CD4-positive, alpha-beta T cell treated with Interleukin-2 at 100 ng/mL for 4 hours (primary cell): ENCODE measurements around the gene ADH5.
"Not testable (repeated sequence)": the region's sequence is repeated elsewhere in the genome, so short reads cannot be mapped to it uniquely, and the experiment has no call there.

Experiments
- DNase-seq: peaks from one replicate; pipeline ENCODE4 v3.0.0-alpha.2; 2020; ENCODE audit warnings: low spot score

ADH5 gene

DNA sequence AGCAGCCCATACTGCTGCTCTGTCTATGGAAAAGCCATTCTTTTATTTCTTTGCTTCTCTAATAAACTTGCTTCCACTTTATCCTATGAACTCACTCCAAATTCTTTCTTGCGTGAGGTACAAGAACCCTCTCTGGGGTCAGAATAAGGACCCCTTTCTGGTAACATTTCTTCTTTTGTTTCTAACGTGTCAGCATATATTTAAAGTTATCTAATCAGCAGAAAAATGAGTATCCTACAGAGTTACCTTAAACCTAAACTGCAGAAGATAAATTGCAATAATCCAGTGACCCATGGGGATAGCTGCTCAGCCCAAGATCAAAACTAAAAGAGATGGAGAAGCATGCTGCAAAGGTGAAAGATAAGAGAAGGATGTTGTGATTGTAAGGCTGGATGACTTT is 4.0 kb downstream of the ADH5 start:
- no peak for DNase-seq

DNA sequence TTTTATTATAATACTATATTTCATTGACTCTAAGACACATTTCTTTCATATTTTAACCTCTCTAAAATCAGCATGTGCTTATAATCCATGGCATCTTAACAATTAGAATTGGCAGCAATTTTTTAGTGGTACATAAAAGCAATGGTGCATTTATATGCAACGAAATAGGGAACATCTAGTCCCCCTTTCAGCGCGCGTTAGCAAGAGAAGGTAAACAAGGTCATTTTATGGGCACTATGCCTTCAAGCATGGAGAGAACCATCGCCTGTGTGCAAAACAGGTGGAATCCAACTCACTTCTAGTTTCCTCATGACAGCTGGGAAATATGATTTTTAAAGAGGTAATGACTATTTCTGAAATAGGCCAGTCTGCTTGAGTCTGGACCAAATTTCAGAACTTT is 6.4 kb downstream of the ADH5 start:
- DNase-seq, result no peak

DNA sequence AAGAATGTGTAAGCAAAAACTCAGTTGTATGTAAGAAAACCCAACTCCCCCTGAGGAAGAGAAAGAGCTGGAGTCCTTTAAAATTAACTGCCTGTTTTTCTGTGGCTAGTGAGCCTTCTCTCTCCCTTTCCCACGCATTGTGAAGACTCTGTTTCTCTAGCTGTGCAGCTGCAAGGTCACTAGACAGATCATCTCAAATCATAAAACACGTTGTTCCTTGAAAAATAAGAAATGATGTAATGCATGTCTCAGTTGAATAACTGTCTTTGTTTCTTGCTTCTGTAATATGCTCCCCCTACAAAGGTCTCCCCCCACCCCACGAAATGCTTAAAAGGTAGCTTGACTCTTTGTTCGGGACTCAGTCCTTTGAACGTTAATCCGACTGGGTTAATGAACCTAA is 7.7 kb downstream of the ADH5 start:
- DNase-seq, result not testable (repeated sequence)

DNA sequence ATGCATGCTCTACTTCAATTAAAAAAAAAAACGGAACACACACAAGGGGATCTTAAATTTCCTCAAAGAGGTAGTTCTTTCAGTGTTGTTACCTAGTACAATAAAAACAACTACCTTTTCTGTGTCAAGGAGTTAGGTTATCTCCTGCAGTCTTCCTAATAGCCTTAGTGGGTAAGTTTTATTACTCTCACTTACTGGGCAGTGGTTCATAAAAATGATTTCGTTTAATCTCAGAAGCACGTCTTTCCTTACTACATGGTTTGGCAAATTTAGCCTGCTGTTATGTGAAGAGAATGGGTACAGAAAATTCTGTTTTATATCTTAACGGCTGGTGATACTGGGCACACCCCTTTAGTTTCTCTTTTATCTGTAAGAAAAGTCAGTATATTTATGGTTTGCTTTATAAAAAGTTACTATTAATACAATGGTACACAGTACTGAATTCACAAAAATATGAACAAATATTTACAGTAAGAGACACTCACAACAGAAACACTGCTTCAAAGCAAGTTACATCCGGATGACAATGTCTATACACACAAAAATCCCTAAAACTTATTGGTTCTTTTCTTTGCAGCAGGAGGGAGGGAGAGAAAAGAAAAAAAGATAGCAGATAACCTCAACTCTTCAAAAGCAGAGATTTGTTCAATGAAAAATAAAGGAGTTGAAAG is 8.8 kb downstream of the ADH5 start:
- no peak for DNase-seq

DNA sequence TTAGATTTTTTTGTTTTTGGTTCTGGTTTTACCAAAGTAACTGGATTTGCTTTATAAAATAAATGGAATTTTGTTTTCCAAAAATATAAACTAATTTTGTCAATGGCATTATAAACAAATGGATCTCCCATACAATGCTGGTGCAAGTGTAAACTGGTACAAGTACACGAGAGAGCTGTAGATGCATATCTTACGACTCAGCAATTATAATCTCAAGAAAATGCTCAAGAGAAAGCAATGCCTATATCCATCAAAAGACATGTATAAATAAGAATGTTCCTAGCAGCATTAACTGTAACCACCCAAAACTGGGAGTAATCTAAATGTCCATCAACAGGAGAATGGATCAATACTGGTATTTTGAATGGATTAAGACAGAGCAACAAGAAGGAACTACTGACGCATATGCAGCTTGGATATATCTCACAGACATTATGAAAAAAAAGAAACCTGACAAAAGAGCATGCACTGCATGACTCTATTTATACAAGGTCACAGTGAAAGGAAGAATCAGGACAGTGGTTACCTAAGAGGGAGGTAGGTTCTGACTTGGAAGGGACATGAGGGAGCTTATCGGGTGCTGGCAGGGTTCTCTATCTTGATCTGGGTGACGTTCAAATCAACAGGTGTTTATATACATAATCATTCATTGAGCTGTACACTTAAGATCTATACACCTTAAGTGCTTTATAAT is 9.5 kb downstream of the ADH5 start:
- no peak for DNase-seq

DNA sequence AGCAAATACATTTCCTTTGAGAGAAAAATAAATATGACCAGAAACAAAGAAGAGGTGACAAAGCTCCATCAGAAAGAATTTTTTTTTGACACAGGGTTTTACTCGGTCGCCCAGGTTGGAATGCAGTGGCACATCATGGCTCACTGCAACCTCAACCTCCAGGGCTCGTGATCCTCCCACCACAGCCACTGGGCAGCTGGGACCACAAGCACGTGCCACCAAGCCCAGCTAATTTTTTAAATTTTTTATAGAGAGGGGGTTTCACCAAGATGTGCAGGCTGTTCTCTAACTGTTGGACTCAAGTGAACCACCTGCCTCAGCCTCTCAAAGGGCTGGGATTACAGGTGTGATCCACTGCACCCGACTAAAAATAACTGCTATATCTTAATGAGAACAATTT is 10.3 kb downstream of the ADH5 start:
- no peak for DNase-seq

DNA sequence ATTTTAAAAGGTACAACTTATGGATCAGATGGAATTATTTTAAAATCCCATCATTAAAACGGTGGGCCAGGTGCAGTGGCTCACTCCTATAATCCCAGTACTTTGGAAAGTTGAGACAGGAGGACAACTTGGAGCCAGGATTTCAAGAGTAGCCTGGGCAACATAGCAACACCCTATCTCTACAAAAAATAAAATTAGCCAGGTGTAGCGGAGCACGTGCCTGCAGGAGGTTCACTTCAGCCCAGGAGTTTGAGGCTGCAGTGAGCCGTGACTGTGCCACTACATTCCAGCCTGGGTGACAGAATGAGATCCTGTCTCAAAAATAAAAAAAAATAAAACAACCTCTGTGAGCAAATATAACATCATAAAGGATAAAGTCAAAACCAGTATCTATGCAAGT is 11.4 kb downstream of the ADH5 start:
- no peak for DNase-seq

DNA sequence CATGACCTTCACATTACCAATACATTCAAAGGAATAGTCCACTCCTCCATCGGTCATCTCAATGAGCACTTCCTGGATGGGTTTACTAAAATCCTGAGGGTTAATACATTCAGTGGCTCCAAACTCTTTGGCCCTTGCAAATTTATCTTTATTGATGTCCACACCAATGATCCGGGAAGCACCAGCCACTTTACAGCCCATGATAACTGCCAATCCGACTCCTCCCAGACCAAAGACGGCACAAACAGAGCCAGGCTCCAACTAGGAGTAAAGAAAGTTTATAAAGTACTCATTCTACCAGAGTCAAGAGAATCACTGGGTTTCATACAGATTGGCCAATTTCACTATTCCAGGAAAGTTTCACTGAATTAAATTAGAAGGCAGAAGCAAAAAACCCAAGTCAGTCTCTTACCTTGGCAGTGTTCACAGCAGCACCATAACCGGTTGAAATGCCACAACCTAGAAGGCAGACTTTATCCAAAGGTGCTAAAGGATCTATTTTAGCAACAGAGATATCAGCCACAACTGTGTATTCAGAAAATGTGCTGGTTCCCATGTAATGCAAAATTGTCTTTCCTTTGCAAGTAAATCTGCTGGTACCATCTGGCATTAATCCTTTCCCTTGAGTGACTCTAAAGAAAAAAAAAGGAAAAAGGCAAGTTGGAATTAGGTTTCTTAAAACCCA is 12.2 kb downstream of the ADH5 start:
- DNase-seq, result no peak

DNA sequence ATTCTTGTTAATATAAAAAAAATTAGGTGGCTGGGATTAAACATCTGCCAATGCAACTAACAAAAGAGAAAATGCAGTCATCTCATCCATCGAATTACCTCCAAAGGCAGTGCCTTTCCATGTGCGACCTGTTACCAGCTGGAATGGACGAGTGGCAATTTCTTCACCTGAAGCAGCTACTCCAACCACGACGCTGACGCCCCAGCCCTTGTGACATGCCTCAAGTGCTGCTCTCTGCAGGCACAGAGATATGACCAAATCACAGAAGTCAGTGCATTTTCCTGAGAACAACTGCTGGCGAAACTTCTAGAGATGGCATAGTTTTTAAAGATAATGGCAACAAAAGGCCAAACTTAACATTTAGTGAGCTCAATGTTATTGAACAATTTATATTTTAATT is 13.8 kb downstream of the ADH5 start:
- no peak for DNase-seq

DNA sequence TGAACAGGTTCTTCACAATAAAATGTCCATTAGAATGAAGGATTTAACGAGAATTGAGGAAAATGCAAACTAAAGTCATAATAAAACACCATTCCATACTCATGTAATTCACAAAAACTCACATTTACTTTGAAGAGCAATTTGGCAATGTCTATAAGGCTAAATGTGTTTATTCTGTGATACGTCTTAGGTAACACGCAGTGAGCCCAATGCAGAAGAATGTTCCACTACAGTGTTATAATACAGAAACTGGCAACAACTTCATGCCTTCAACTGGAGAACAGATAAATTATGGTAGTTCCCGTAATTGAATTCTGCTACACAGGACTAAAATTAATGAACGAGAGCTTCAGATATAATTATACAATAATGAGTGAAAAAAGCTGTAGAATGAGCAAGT is 17.4 kb downstream of the ADH5 start:
- DNase-seq, result no peak

DNA sequence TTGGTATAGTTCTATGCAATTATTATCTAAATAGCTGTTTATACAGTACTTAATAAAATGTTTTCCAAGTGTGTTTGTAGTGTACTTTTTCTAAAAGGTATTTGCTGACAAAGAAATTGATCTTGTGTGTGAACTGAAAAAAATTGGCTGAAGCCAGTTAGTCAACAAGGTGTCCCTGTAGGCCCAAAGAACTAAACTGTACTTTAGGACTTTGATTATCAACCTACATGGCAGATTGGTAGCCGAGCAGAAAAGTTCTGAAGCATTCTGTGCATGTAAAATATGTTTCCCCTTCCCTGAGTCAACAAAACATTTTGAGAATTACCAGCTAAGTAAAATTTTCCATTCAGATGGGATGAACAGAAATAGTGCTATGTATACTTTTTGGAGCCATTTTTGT is 21.0 kb downstream of the ADH5 start:
- no peak for DNase-seq

DNA sequence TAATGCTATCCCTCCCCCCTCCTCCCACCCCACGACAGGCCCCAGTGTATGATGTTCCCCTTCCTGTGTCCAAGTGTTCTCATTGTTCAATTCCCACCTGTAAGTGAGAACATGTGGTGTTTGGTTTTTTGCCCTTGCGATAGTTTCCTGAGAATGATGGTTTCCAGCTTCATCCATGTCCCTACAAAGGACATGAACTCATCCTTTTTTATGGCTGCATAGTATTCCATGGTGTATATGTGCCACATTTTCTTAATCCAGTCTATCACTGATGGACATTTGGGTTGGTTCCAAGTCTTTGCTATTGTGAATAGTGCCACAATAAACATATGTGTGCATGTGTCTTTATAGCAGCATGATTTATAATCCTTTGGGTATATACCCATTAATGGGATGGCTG is 23.1 kb downstream of the ADH5 start:
- not testable (repeated sequence) for DNase-seq

DNA sequence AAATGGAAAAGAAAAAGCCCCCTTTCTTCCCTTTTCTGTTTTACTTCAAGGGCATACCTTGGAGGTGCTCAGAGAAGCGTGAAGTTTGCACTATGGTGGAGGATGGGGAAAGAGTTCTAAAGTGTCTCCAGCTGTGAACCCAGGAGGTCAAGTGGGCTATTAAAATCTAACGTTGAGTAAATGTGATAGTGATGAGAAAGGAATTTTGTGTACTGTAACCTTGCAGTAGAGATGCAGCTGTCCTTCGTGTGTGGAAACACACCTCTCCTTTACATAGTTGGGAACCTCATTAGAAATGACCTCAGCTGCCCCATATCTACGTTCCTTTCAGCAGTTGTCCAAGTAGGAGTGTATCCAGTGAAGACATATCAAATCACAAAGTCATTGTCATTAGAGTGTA is 26.5 kb downstream of the ADH5 start:
- DNase-seq, result no peak

DNA sequence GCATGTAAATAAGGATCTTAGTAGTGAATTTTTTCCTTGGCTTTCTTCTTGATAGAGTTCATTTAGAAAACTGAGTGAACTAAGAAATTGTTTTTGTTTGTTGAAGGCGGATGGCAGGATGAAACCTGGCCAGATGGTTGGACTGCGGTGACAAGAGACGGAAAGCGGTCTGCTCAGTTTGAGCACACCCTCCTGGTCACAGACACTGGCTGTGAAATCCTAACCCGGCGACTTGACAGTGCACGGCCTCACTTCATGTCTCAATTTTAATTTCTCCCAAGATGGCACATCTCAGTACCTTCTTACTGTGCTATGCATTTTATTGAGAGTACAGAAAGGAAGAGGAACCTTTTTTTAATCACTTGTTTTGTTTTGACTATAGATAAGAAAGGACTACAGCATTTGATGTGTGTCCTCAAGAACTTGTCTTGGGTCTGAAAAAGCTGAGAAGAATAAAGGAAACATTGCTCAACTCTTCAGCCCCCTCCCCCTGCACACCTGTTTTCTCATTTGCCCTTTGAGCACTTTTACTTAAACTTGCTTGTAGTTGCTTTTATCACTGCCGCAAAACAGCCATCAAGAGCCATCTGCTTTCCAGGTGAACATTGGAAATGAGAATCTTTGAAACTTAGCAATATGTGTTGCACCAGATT is 27.4 kb downstream of the ADH5 start:
- DNase-seq, result no peak

DNA sequence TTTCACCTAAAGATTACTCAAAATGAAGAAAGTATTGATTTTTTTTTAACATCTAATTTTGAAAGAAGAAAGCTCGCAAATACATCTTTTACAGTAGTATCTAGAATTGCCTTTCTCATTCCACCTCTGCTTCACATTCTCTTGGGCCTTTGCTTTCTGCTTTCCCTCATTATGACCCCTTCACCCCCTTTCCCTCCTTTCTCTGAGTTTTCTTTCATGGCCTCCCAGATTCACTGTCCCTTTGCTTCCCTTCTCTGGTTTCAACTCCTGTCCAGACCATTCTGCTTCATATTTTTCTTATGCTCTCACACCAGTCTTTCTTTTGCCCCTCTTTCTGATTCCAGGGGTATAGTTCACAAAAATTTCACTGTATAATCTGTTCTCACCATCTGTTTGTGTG is 29.0 kb downstream of the ADH5 start:
- no peak for DNase-seq

DNA sequence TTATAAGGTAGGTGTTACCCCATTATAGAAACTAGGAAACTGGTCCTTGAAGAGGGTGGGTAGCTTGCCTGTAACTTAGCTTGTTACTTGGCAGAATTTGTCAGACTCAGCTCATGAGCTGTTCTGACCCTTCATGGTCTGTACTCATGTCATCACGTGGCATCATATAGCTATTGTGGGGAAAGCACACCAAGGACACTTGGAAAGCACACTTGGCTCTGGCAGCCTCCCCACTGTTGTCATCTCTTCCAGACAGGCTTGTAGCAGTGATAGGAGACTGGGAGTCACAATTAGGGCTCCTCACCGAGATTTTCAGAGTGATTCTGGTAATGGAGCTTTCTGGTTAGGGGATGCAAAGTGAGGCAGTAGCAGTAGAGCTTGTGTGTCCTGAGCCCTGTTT is 30.4 kb downstream of the ADH5 start:
- DNase-seq, result no peak

DNA sequence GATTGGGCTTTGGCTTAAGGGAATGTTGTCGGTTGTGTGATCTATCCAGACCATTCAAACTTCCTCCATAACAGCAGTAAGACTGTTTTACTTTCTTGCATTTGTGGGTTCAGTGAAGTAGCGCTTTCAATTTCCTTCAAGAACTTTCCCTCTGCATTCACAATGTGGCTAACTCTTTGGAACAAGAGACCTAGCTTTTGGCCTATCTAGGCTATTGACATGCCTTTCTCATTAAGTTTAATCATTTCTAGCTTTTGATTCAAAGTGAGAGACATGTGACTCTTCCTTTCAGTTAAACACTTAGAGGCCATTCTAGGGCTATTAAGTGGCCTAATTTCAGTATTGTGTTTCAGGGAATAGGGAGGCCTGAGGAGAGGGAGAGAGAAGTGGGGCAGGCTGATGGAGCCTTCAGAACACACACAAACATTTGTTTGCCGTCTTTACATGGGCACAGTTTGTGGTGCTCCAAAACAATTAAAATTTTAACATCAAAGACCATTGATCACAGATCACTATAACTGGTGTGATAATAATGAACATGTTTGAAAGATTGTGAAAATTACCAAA is 34.1 kb downstream of the ADH5 start:
- DNase-seq, result no peak

DNA sequence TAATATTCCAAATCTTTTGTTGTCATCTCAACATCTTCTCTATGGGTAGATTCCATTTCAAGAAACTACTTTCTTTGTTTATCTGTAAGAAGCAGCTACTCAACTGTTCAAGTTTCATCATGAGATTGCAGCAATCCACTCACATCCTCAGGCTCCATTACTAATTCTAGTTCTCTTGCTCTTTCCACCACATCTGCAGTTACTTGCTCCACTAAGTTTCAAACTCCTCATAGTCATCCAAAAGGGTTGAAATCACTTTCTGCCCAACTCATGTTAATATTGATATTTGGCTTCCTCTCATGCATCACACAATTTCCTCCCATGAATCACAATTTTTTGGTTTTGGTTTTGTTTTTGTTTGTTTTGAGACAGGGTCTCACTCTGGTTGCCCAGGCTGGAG is 35.7 kb downstream of the ADH5 start:
- no peak for DNase-seq

DNA sequence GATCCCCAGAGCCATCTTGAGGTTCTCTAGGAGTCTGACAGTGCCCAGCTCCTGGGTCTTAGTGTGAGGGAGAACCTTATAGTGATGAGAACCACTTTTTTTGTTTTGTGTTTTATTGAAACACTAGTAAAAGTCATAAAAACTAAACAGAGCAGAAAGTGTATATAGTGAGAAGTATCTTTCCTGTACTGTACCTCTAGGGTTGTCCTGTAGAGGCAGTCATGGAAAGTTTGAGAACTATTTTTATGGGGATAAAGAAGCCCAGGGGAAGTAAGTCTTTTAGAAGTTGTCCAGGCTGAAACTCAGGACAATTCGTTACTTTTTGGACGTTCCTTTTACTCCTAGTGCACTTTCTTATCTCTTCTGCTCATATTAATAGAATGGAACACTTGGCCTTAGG is 40.9 kb downstream of the ADH5 start:
- DNase-seq, result no peak

DNA sequence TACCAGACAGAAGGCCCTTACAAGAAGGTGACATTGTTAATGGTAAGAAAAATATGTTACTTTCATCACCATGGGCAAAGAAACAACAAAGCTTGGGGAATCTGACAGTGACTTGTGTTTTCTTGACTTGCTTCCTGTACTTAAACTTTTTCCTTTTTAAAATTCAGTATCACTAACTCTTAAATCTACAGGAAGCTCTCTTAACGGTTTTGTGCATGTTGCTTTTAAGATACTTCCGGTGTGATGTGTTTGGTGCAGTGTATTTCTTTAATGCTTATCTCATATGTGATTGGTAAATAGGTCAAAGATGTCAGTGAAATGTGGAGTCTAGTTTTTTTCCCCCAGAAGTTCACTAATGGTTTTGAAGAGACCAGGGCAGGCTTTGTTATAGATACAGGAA is 45.2 kb downstream of the ADH5 start:
- DNase-seq, result peak; percentile 52

DNA sequence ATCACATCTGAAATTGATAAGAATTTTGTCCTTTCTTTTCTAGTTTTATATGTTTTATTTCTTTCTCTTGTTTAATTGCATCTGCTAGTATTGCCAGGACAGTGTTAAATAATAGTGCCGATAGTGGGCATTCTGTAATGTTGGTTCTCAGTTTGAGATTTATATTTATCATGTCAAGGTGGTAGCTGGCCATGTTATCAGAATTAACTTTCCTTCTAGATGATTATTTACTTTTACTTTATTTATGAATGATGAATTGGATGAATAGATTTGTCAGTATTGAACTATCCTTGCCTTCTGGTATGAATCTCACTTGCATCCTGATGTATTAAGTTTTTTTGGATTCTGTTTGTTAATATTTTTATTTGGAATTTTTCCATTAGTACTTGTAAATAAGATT is 50.4 kb downstream of the ADH5 start:
- DNase-seq, result no peak

DNA sequence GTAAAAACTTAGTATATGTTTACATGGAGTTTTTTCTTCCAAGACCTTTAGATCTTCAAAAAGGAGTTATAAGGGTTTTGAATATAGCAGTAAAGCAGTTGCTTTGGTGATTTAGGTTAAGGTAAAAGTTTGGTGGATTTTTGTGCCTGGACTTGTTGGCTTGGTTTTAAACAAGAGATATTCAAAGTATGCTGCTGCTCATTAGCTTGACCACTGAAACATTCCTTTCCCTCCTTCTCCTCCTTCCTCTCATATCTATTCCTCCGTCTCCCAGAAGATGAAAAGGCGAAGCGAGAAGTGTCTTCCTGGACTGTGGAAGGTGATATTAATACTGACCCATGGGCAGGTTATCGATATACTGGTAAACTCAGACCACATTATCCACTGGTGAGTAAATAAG is 54.6 kb downstream of the ADH5 start:
- no peak for DNase-seq

DNA sequence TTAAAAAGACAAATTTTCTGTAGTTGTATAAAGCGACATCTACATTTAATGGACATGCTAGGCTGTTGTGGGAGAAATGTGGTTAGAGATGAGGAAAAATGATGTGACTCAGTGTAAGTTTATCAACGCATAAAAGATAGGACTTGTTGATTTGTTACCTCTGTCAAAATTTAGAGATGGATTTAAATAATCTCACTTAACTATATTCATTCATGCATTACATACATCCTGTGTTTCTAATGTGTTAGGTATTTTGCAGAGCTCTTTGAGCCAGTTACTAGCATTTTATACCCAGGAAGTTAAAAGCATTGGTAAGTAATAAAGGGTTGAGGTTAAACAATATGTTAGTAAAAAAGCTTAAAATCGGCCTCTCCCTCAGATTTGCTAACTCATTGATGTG is 58.7 kb downstream of the ADH5 start:
- DNase-seq, result no peak
